Caco-2 (cell line): Measurements from ENCODE around the gene SNX30. TPM values are rescaled to one million over a fixed set of nuclear protein-coding genes. Genes with fewer than 3 reads are reported as not detected.

Source experiments
- BruUV-seq: library from RNA; stranded (reverse); fragments of 400-500 nt; replicated peaks from 2 replicates; lab custom pipeline; 2021; lab: Mats Ljungman, UMichigan
- CTCF ChIA-PET: fragments of 300-600 bp; sonication (Branson Sonifier 250); formaldehyde crosslinking; loops from one replicate; lab custom pipeline; 2022; ENCODE audit warnings: antibody characterized with exemption; lab: Charles Lee
- POLR2A ChIA-PET: fragments of 300-600 bp; sonication (Branson Sonifier 250); formaldehyde crosslinking; loops from one replicate; lab custom pipeline; 2022; ENCODE audit warnings: antibody characterized with exemption; lab: Charles Lee
- DNase-seq, 2 experiments: peaks; one replicate each; pipeline versions ENCODE4 v3.0.0 to v3.0.0-alpha.2; 2020 to 2022
- H3K27me3 ChIP-seq: replicated peaks from 2 replicates; pipeline ENCODE4 v1.6.0; 2011; ENCODE audit warnings: low read length; ENCODE audit not compliant: control insufficient read depth, insufficient read depth
- H3K36me3 ChIP-seq: 2 replicates; pipeline ENCODE4 v1.5.1; 2011; ENCODE audit warnings: low read length; ENCODE audit not compliant: control insufficient read depth, insufficient read depth
- H3K4me1 ChIP-seq: fragments of 250-450 bp; sonication (Bioruptor Pico); 2 replicates; pipeline ENCODE4 v1.5.1; 2020; ENCODE audit warnings: mild to moderate bottlenecking
- H3K4me3 ChIP-seq: 2 replicates; pipeline ENCODE4 v1.5.1; 2011; ENCODE audit warnings: low read depth, mild to moderate bottlenecking, control low read depth, low read length
- H3K9me3 ChIP-seq: fragments of 250-450 bp; sonication (Bioruptor Pico); 2 replicates; pipeline ENCODE4 v1.5.1; 2020; ENCODE audit warnings: mild to moderate bottlenecking, moderate library complexity
- H3K27ac Mint-ChIP-seq: one replicate; pipeline ENCODE4 v1.8.0; 2022; ENCODE audit warnings: mixed read lengths; ENCODE audit not compliant: unreplicated experiment
- H3K27me3 Mint-ChIP-seq: one replicate; pipeline ENCODE4 v1.8.0; 2022; ENCODE audit warnings: mixed read lengths; ENCODE audit not compliant: insufficient read depth, unreplicated experiment
- H3K36me3 Mint-ChIP-seq: one replicate; pipeline ENCODE4 v1.8.0; 2022; ENCODE audit warnings: mild to moderate bottlenecking, mixed read lengths; ENCODE audit not compliant: insufficient read depth, unreplicated experiment
- H3K4me1 Mint-ChIP-seq: one replicate; pipeline ENCODE4 v1.8.0; 2022; ENCODE audit warnings: low read depth, mixed read lengths; ENCODE audit not compliant: unreplicated experiment
- H3K4me3 Mint-ChIP-seq: one replicate; pipeline ENCODE4 v1.8.0; 2022; ENCODE audit warnings: mild to moderate bottlenecking, moderate library complexity, mixed read lengths; ENCODE audit not compliant: unreplicated experiment
- H3K9me3 Mint-ChIP-seq: one replicate; pipeline ENCODE4 v1.8.0; 2022; ENCODE audit warnings: mixed read lengths; ENCODE audit not compliant: unreplicated experiment
- intact Hi-C: fragments of 100-400 bp; cut with micrococcal nuclease; formaldehyde crosslinking; loops from one replicate; pipeline ENCODE4 v1.10.0; 2022; ENCODE audit not compliant: unreplicated experiment
- total RNA-seq: library from RNA; stranded (reverse); gene quantifications from 2 replicates; pipeline ENCODE4 v1.2.3, GENCODE V29; 2022
- TF ChIP-seq, protein P1 (sequence below), 2 experiments: fragments of 200-600 bp in 1 of 2; IDR thresholded peaks; 1 replicate in 1 of 2; 2 replicates in 1 of 2; pipeline versions ENCODE4 v1.5.1 to v1.8.0; 2011 to 2022; ENCODE audit warnings: antibody characterized with exemption in 1 of 2, control low read depth in 1 of 2, inconsistent platforms in 1 of 2, low read depth in 1 of 2, low read length in 1 of 2, mild to moderate bottlenecking in 1 of 2, moderate library complexity in 1 of 2; ENCODE audit not compliant: insufficient read depth in 1 of 2, severe bottlenecking in 1 of 2, unreplicated experiment in 1 of 2

SNX30 gene
- total RNA-seq, 1 experiment from 2014 or later: 21.8 TPM

DNA sequence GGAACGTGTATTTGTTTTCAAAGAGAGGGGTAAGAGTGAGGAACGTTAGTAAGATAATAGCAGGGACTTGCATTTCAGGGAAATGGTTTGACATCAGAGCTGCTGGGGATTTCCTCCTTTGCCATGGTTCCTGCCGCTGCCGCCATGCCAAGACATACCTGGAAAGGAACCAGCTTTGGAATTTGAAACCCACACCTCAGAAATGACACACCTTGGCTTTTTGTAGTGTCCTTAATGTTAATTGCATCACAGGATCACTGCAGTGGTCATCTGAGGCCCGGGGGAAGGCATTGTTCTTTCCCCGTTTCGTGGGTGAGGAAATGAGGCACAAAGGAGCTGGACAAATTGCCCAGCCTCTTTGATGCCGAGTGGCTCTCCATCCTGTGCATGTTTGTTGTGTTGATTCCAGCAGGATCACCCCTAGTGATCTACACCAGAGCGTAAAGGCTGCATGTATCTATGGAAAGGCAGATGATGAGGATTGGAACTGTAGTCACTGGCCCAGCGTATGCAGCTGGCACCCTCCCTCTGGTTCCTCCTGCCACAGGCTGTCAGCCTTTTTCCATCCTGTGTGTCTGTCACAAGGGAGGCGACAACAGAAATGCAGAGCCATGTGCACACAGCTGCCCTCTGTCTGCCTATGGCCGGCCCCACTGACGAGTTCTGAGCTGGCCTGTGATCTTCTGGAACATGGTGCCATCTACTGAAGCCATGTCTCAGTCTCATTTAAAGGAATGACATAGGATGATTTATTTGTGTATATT lies 102.4 kb downstream of the SNX30 start:
- H3K4me1 ChIP-seq: no peaks in the 10 kb centered on the region
- TF ChIP-seq, protein P1, sequence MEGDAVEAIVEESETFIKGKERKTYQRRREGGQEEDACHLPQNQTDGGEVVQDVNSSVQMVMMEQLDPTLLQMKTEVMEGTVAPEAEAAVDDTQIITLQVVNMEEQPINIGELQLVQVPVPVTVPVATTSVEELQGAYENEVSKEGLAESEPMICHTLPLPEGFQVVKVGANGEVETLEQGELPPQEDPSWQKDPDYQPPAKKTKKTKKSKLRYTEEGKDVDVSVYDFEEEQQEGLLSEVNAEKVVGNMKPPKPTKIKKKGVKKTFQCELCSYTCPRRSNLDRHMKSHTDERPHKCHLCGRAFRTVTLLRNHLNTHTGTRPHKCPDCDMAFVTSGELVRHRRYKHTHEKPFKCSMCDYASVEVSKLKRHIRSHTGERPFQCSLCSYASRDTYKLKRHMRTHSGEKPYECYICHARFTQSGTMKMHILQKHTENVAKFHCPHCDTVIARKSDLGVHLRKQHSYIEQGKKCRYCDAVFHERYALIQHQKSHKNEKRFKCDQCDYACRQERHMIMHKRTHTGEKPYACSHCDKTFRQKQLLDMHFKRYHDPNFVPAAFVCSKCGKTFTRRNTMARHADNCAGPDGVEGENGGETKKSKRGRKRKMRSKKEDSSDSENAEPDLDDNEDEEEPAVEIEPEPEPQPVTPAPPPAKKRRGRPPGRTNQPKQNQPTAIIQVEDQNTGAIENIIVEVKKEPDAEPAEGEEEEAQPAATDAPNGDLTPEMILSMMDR (IDR thresholded peaks at IDR 0.05; ENCODE audit: insufficient read depth in 1 of 2, low read depth in 1 of 2, low read length in 1 of 2, severe bottlenecking in 1 of 2, unreplicated experiment in 1 of 2): no peak
- H3K4me3 ChIP-seq: no peak overlapping the region
- Mint-ChIP-seq H3K4me3 (no peak overlapping the region), H3K27ac (no peak overlapping the region), H3K36me3 (peaks cover 25% of the 10 kb centered on the region), H3K4me1 (no peaks in the 10 kb centered on the region), H3K27me3 (no peaks in the 10 kb centered on the region), H3K9me3 (no peaks in the 10 kb centered on the region)
- BruUV-seq: no TSS peak
- ChIA-PET CTCF (no interaction called here), POLR2A (no interaction called here)
- peaks cover 2% of the 10 kb centered on the region for H3K36me3 ChIP-seq
- no peaks in the 10 kb centered on the region for H3K9me3 ChIP-seq
- DNase-seq: no peak
- intact Hi-C loops: no loop called here
- H3K27me3 ChIP-seq: no peaks in the 10 kb centered on the region

DNA sequence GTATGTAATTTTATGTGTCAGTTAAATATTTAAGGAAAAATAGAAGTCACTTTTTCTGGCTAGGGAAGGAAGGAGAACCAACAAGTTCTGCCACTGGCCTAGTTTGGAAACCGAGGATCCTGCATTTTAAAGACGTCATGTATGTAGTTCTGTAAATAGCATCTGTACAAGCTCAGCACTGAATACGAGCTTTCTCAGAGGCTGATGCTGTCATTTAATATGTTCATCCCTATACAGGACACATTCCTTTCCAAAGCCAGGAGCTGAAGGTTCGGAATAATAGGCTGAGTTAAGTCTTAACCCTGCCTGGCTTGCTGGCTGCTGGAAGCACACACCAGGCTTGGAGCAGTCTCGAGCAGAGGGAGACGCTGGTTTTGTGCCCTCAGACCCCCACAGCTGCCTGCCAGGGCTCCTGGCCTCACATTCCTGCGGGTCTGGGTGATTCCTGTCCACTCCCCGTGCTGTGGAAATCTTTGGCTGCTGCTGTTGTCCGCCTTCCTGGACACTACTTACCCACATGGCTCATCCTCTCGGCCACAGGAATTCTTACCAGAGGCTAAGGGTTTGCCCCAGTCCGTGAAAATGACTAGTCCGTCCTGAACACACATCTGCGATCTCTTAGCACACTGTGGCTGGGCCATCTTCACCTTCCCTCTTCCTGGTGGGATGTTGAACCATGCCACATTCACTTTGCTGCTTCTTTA lies 103.5 kb downstream of the SNX30 start:
- no peak for DNase-seq
- no TSS peak for BruUV-seq
- Histone ChIP-seq H3K4me1 (no peaks in the 10 kb centered on the region), H3K27me3 (no peaks in the 10 kb centered on the region), H3K4me3 (no peak overlapping the region), H3K9me3 (no peaks in the 10 kb centered on the region), H3K36me3 (peaks cover 2% of the 10 kb centered on the region)
- Mint-ChIP-seq H3K9me3 (no peaks in the 10 kb centered on the region), H3K4me1 (no peaks in the 10 kb centered on the region), H3K4me3 (no peak overlapping the region), H3K36me3 (peaks cover 22% of the 10 kb centered on the region), H3K27me3 (no peaks in the 10 kb centered on the region), H3K27ac (no peak overlapping the region)
- TF ChIP-seq, protein P1 (IDR thresholded peaks at IDR 0.05; ENCODE audit: insufficient read depth in 1 of 2, low read depth in 1 of 2, low read length in 1 of 2, severe bottlenecking in 1 of 2, unreplicated experiment in 1 of 2): no peak
- intact Hi-C loops: no loop called here
- POLR2A ChIA-PET: no interaction called here
- CTCF ChIA-PET: no interaction called here

GRCh38 chr9:112854657-112855056 lies 104.1 kb downstream of the SNX30 start:
- peaks cover 2% of the 10 kb centered on the region for H3K36me3 ChIP-seq
- no peak overlapping the region for H3K27ac Mint-ChIP-seq
- H3K4me1 Mint-ChIP-seq: no peaks in the 10 kb centered on the region
- no peaks in the 10 kb centered on the region for H3K27me3 Mint-ChIP-seq
- TF ChIP-seq, protein P1 (IDR thresholded peaks at IDR 0.05; ENCODE audit: insufficient read depth in 1 of 2, low read depth in 1 of 2, low read length in 1 of 2, severe bottlenecking in 1 of 2, unreplicated experiment in 1 of 2): no peak
- no peaks in the 10 kb centered on the region for H3K4me1 ChIP-seq
- DNase-seq: peak in 1 of 2 experiments; percentile 8
- ChIA-PET CTCF (no interaction called here), POLR2A (no interaction called here)
- intact Hi-C loops: no loop called here
- H3K4me3 Mint-ChIP-seq: no peak overlapping the region
- H3K36me3 Mint-ChIP-seq: peaks cover 22% of the 10 kb centered on the region
- no peaks in the 10 kb centered on the region for H3K9me3 ChIP-seq
- BruUV-seq: no TSS peak
- H3K27me3 ChIP-seq: no peaks in the 10 kb centered on the region
- H3K9me3 Mint-ChIP-seq: no peaks in the 10 kb centered on the region
- H3K4me3 ChIP-seq: no peak overlapping the region
